Panc1 (cell line): ENCODE measurements around the gene NUP50. TPM values are rescaled to one million over a fixed set of nuclear protein-coding genes. Genes with fewer than 3 reads are reported as not detected.

Experiments
- ATAC-seq: fragments of 200-7000 bp; cut with Tn5 transposase; 2 replicates; pipeline ENCODE4 v1.9.1; 2020; ENCODE audit warnings: mild to moderate bottlenecking, moderate library complexity
- BruUV-seq: library from RNA; stranded (reverse); fragments of 400-500 nt; replicated peaks from 2 replicates; lab custom pipeline; 2021; lab: Mats Ljungman, UMichigan
- CTCF ChIA-PET: fragments of 300-600 bp; sonication (Branson Sonifier 250); formaldehyde crosslinking; loops from one replicate; lab custom pipeline; 2022; ENCODE audit warnings: antibody characterized with exemption; lab: Charles Lee
- POLR2A ChIA-PET: fragments of 300-600 bp; sonication (Branson Sonifier 250); formaldehyde crosslinking; loops from one replicate; lab custom pipeline; 2022; ENCODE audit warnings: antibody characterized with exemption; lab: Charles Lee
- DNase-seq: peaks from one replicate; pipeline ENCODE4 v3.0.0-alpha.2; 2010; ENCODE audit warnings: low read depth, low spot score
- H3K27ac ChIP-seq: 2 replicates; pipeline ENCODE4 v1.5.1; 2011; ENCODE audit warnings: mild to moderate bottlenecking, low read length, inconsistent platforms
- H3K27me3 ChIP-seq: fragments of 200-500 bp; sonication (Bioruptor generic); 2 replicates; pipeline ENCODE4 v1.6.0; 2014; ENCODE audit warnings: low read length, inconsistent platforms; ENCODE audit not compliant: control insufficient read depth, insufficient read depth
- H3K36me3 ChIP-seq: fragments of 200-500 bp; sonication (Bioruptor generic); 2 replicates; pipeline ENCODE4 v1.5.1; 2014; ENCODE audit warnings: inconsistent platforms, mild to moderate bottlenecking, low read length, moderate library complexity; ENCODE audit not compliant: control insufficient read depth, insufficient read depth
- H3K4me1 ChIP-seq: 2 replicates; pipeline ENCODE4 v1.5.1; 2011; ENCODE audit warnings: inconsistent platforms, mild to moderate bottlenecking, low read length, moderate library complexity; ENCODE audit not compliant: control insufficient read depth, insufficient read depth
- H3K4me3 ChIP-seq, 2 experiments: 2 replicates each; pipeline ENCODE4 v1.5.1; 2011 to 2012; ENCODE audit warnings: low read depth in 2 of 2, low read length in 2 of 2, mild to moderate bottlenecking in 2 of 2, inconsistent platforms in 1 of 2, moderate library complexity in 1 of 2
- H3K9me3 ChIP-seq: fragments of 200-500 bp; sonication (Bioruptor generic); 2 replicates; pipeline ENCODE4 v1.5.1; 2014; ENCODE audit warnings: low read depth, mild to moderate bottlenecking, inconsistent platforms, low read length, moderate library complexity; ENCODE audit not compliant: control insufficient read depth, insufficient read depth
- CTCF ChIP-seq: fragments of 450-650 bp; IDR thresholded peaks from 2 replicates; pipeline ENCODE4 v1.5.1; 2017; ENCODE audit warnings: mild to moderate bottlenecking
- POLR2AphosphoS5 ChIP-seq: IDR thresholded peaks from 2 replicates; pipeline ENCODE4 v1.6.1; 2012; ENCODE audit warnings: mild to moderate bottlenecking, low read depth, low read length, moderate library complexity
- SIN3A ChIP-seq: IDR thresholded peaks from 2 replicates; pipeline ENCODE4 v1.6.1; 2012; ENCODE audit warnings: low read depth, mild to moderate bottlenecking, low read length, moderate library complexity, borderline replicate concordance; ENCODE audit not compliant: insufficient read depth
- TCF7L2 ChIP-seq: IDR thresholded peaks from 2 replicates; pipeline ENCODE4 v1.6.1; 2011; ENCODE audit warnings: mild to moderate bottlenecking, low read depth, low read length, inconsistent platforms
- in situ Hi-C: cut with HindIII; loops from 2 replicates; pipeline ENCODE4 v1.10.0; 2016; ENCODE audit warnings: low sequenced_read_pairs, low pct_unique_long_range_greater_than_20kb
- intact Hi-C: fragments of 100-400 bp; cut with micrococcal nuclease; formaldehyde crosslinking; loops from one replicate; pipeline ENCODE4 v1.10.0; 2022; ENCODE audit not compliant: unreplicated experiment
- total RNA-seq: library from RNA; stranded (reverse); gene quantifications from one replicate; pipeline ENCODE4 v1.2.1, GENCODE V29; 2021; ENCODE audit not compliant: unreplicated experiment
- TF ChIP-seq, protein P1 (sequence below), 2 experiments: IDR thresholded peaks; 2 replicates each; pipeline ENCODE4 v1.6.1; 2011 to 2012; ENCODE audit warnings: low read depth in 2 of 2, control low read depth in 1 of 2, low read length in 1 of 2, mild to moderate bottlenecking in 1 of 2, moderate library complexity in 1 of 2; ENCODE audit not compliant: insufficient read depth in 1 of 2

NUP50 gene
- total RNA-seq, 1 experiment from 2014 or later = 52.1 TPM

DNA sequence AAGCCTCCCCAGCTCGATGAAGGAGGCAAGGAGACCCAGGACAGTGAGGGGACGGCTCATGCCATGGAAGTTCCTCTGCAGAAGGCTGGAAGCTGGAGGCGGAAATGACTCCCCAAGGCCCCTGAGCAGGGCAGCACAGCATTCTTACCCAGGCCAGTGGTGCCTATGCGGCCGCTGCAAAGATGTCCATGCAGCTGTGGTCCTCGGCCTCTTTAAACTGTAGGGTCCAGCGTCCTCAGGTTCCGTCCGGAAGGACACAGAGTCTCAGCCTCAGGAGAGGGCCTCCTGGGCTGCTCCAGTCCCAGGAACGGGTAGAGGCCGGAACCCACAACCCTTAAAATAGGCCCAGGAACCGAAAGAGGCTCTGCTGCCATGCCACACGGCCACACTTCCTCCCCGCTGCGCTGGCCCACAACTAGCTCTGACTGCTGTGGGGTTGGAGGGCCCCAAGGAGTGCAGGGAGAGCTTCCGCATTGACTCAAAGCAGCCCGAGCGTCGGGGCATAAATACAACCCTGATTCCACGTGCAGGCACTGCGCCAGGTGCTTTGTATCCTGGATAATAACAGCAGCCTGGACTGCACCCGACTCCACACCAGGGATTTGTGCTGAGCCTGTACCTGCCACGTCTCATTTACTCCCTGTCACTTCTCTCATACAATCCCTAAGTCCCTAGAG is 71.5 kb downstream of the NUP50 start:
- Histone ChIP-seq H3K4me1 (peaks cover 3% of the 10 kb centered on the region; the same call in 1 of the 2 replicates), H3K27ac (no peak overlapping the region), H3K27me3 (no peaks in the 10 kb centered on the region), H3K9me3 (no peaks in the 10 kb centered on the region), H3K4me3 (no peak overlapping the region), H3K36me3 (no peaks in the 10 kb centered on the region; the same call in 1 of the 2 replicates)
- CTCF ChIA-PET = no interaction called here
- TF ChIP-seq CTCF = no peak
- TF ChIP-seq SIN3A = no peak
- no peak for TF ChIP-seq POLR2AphosphoS5
- TF ChIP-seq TCF7L2 = no peak
- TF ChIP-seq, protein P1, sequence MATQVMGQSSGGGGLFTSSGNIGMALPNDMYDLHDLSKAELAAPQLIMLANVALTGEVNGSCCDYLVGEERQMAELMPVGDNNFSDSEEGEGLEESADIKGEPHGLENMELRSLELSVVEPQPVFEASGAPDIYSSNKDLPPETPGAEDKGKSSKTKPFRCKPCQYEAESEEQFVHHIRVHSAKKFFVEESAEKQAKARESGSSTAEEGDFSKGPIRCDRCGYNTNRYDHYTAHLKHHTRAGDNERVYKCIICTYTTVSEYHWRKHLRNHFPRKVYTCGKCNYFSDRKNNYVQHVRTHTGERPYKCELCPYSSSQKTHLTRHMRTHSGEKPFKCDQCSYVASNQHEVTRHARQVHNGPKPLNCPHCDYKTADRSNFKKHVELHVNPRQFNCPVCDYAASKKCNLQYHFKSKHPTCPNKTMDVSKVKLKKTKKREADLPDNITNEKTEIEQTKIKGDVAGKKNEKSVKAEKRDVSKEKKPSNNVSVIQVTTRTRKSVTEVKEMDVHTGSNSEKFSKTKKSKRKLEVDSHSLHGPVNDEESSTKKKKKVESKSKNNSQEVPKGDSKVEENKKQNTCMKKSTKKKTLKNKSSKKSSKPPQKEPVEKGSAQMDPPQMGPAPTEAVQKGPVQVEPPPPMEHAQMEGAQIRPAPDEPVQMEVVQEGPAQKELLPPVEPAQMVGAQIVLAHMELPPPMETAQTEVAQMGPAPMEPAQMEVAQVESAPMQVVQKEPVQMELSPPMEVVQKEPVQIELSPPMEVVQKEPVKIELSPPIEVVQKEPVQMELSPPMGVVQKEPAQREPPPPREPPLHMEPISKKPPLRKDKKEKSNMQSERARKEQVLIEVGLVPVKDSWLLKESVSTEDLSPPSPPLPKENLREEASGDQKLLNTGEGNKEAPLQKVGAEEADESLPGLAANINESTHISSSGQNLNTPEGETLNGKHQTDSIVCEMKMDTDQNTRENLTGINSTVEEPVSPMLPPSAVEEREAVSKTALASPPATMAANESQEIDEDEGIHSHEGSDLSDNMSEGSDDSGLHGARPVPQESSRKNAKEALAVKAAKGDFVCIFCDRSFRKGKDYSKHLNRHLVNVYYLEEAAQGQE (IDR thresholded peaks at IDR 0.05; ENCODE audit: insufficient read depth in 1 of 2, low read depth in 2 of 2, low read length in 1 of 2) = no peak
- no peak for DNase-seq
- ATAC-seq = no peak
- BruUV-seq = no TSS peak
- POLR2A ChIA-PET = no interaction called here
- intact Hi-C loops (no loop called here), in situ Hi-C loops (no loop called here)

- H3K36me3 ChIP-seq = no peaks in the 10 kb centered on the region; the same call in 1 of the 2 replicates
- TF ChIP-seq TCF7L2 (no peak), POLR2AphosphoS5 (no peak), SIN3A (no peak), CTCF (no peak)
- TF ChIP-seq, protein P1 (IDR thresholded peaks at IDR 0.05; ENCODE audit: insufficient read depth in 1 of 2, low read depth in 2 of 2, low read length in 1 of 2) = no peak
- DNase-seq (no peak), ATAC-seq (no peak)
- intact Hi-C loops = no loop called here
- H3K4me1 ChIP-seq = peaks cover 3% of the 10 kb centered on the region; the same call in 1 of the 2 replicates
- no peak overlapping the region for H3K27ac ChIP-seq
- in situ Hi-C loops = no loop called here
- no peaks in the 10 kb centered on the region for H3K9me3 ChIP-seq
- ChIA-PET CTCF (no interaction called here), POLR2A (no interaction called here)
- no peaks in the 10 kb centered on the region for H3K27me3 ChIP-seq
- no peak overlapping the region for H3K4me3 ChIP-seq
- no TSS peak for BruUV-seq
Observed at GRCh38 chr22:45235851-45236342, 72.2 kb downstream of the NUP50 start.
